PC-3 (cell line): Measurements from ENCODE around the gene TIMM44. TPM values are rescaled to one million over a fixed set of nuclear protein-coding genes. Genes with fewer than 3 reads are reported as not detected.

Experiments used
- ATAC-seq: fragments of 200-7000 bp; cut with Tn5 transposase; 2 replicates; pipeline ENCODE4 v1.9.1; 2020; ENCODE audit warnings: mild to moderate bottlenecking, moderate library complexity
- BruUV-seq: library from RNA; stranded (reverse); fragments of 400-500 nt; replicated peaks from 2 replicates; lab custom pipeline; 2021; lab: Mats Ljungman, UMichigan
- CTCF ChIA-PET: fragments of 300-600 bp; sonication (Branson Sonifier 250); formaldehyde crosslinking; loops from one replicate; lab custom pipeline; 2022; ENCODE audit warnings: antibody characterized with exemption; lab: Charles Lee
- POLR2A ChIA-PET: fragments of 300-600 bp; sonication (Branson Sonifier 250); formaldehyde crosslinking; loops from one replicate; lab custom pipeline; 2022; ENCODE audit warnings: antibody characterized with exemption; ENCODE audit not compliant: unreplicated experiment; lab: Charles Lee
- DNase-seq: peaks from one replicate; pipeline ENCODE4 v3.0.0-alpha.2; 2015
- H2AFZ ChIP-seq: fragments of 300-600 bp; sonication (generic); 2 replicates; pipeline ENCODE4 v1.6.0; 2016; ENCODE audit warnings: antibody characterized with exemption, low read length
- H3F3A ChIP-seq: fragments of 300-600 bp; sonication (generic); one replicate; pipeline ENCODE4 v1.6.0; 2017; ENCODE audit warnings: antibody characterized with exemption, low read length, control low read depth, mild to moderate bottlenecking; ENCODE audit not compliant: unreplicated experiment
- H3K27ac ChIP-seq: fragments of 300-600 bp; sonication (generic); 2 replicates; pipeline ENCODE4 v1.5.1; 2016; ENCODE audit warnings: mild to moderate bottlenecking, low read length
- H3K27me3 ChIP-seq: fragments of 300-600 bp; sonication (generic); 2 replicates; pipeline ENCODE4 v1.6.1; 2016; ENCODE audit warnings: low read length, mixed read lengths
- H3K36me3 ChIP-seq: fragments of 300-600 bp; sonication (generic); 2 replicates; pipeline ENCODE4 v1.6.1; 2016; ENCODE audit warnings: low read depth, mixed run types, low read length, mixed read lengths
- H3K4me1 ChIP-seq: fragments of 300-600 bp; sonication (generic); 2 replicates; pipeline ENCODE4 v1.5.1; 2016; ENCODE audit warnings: low read length; ENCODE audit not compliant: insufficient read depth
- H3K4me2 ChIP-seq: fragments of 300-600 bp; sonication (generic); 2 replicates; pipeline ENCODE4 v1.6.0; 2016; ENCODE audit warnings: low read length
- H3K4me3 ChIP-seq: fragments of 300-600 bp; sonication (generic); 2 replicates; pipeline ENCODE4 v1.5.1; 2016; ENCODE audit warnings: mild to moderate bottlenecking, low read length, mixed read lengths
- H3K79me2 ChIP-seq: fragments of 300-600 bp; sonication (generic); 2 replicates; pipeline ENCODE4 v1.6.1; 2017; ENCODE audit warnings: low read length, mixed read lengths
- H3K9ac ChIP-seq: fragments of 300-600 bp; sonication (generic); 2 replicates; pipeline ENCODE4 v1.6.0; 2016; ENCODE audit warnings: mild to moderate bottlenecking, low read length
- H3K9me2 ChIP-seq: fragments of 300-600 bp; sonication (generic); replicated peaks from 2 replicates; pipeline ENCODE4 v1.6.1; 2016; ENCODE audit warnings: mixed run types, low read length, mixed read lengths
- H3K9me3 ChIP-seq: fragments of 300-600 bp; sonication (generic); 2 replicates; pipeline ENCODE4 v1.6.1; 2016; ENCODE audit warnings: low read length, mixed read lengths
- H4K20me1 ChIP-seq: fragments of 300-600 bp; sonication (generic); 2 replicates; pipeline ENCODE4 v1.6.1; 2016; ENCODE audit warnings: low read length, mixed read lengths
- CTCF ChIP-seq: fragments of 300-600 bp; sonication (generic); conservative IDR thresholded peaks from 2 replicates; pipeline ENCODE4 v1.5.1; 2017; ENCODE audit warnings: antibody characterized with exemption, low read depth, mild to moderate bottlenecking, low read length
- EZH2 ChIP-seq: fragments of 300-600 bp; sonication (generic); IDR thresholded peaks from one replicate; pipeline ENCODE4 v1.6.1; 2017; ENCODE audit warnings: antibody characterized with exemption, mild to moderate bottlenecking, low read length; ENCODE audit not compliant: unreplicated experiment
- EZH2phosphoT487 ChIP-seq: fragments of 300-600 bp; sonication (generic); IDR thresholded peaks from 2 replicates; pipeline ENCODE4 v1.6.1; 2018; ENCODE audit warnings: mild to moderate bottlenecking, antibody characterized with exemption, low read length, borderline replicate concordance
- intact Hi-C: fragments of 100-400 bp; cut with micrococcal nuclease; formaldehyde crosslinking; loops from 2 replicates; pipeline ENCODE4 v1.9.0; 2023
- total RNA-seq: library from RNA; depleted of rRNA; stranded (reverse); fragments of >200 nt; gene quantifications from 2 replicates; pipeline ENCODE4 v1.2.3, GENCODE V29; 2014

Gene TIMM44
- total RNA-seq, 1 experiment from 2014 or later, result 191 TPM

GRCh38 chr19:7923295-7924191, 19.9 kb downstream of the TIMM44 start:
- H2AFZ ChIP-seq, result no peak overlapping the region
- no TSS peak for BruUV-seq
- no peak overlapping the region for H3K9ac ChIP-seq
- H3K79me2 ChIP-seq, result peaks cover 6% of the 10 kb centered on the region; the same call in 1 of the 2 replicates
- H3K4me1 ChIP-seq, result peaks cover 36% of the 10 kb centered on the region
- no peak for TF ChIP-seq EZH2phosphoT487
- no peak for TF ChIP-seq CTCF
- TF ChIP-seq EZH2, result no peak
- H3K9me3 ChIP-seq, result no peaks in the 10 kb centered on the region
- no peaks in the 10 kb centered on the region; the same call in 1 of the 2 replicates for H3K36me3 ChIP-seq
- ChIA-PET POLR2A (interaction anchor here (0.6 kb wide), 1 partner anchor 481 kb away, joined by 34 read pairs; no protein-coding TSS in a partner anchor), CTCF (interaction anchor here (0.6 kb wide), 2 partner anchors 145 to 196 kb away, joined by 3 to 8 read pairs; no protein-coding TSS in a partner anchor)
- DNase-seq, result no peak
- H3K27ac ChIP-seq, result no peak overlapping the region
- intact Hi-C loops, result no loop called here
- no peak for ATAC-seq
- H3K9me2 ChIP-seq, result no peaks in the 10 kb centered on the region
- no peak overlapping the region for H3K4me2 ChIP-seq
- H4K20me1 ChIP-seq, result 0 out of 2 replicates have a peak, but pooled peaks cover 9% of the 10 kb centered on the region
- no peak overlapping the region for H3K4me3 ChIP-seq
- H3F3A ChIP-seq, result no peaks in the 10 kb centered on the region
- no peaks in the 10 kb centered on the region for H3K27me3 ChIP-seq

GRCh38 chr19:7922836-7923195, 20.6 kb downstream of the TIMM44 start:
- Histone ChIP-seq H3K9me3 (no peaks in the 10 kb centered on the region), H3K4me1 (peaks cover 32% of the 10 kb centered on the region), H3K79me2 (peaks cover 9% of the 10 kb centered on the region; the same call in 1 of the 2 replicates), H3F3A (no peaks in the 10 kb centered on the region), H3K4me3 (no peak overlapping the region), H4K20me1 (0 out of 2 replicates have a peak, but pooled peaks cover 6% of the 10 kb centered on the region), H3K27ac (no peak overlapping the region), H3K27me3 (no peaks in the 10 kb centered on the region), H2AFZ (no peak overlapping the region), H3K36me3 (no peaks in the 10 kb centered on the region; the same call in 1 of the 2 replicates), H3K9me2 (no peaks in the 10 kb centered on the region), H3K9ac (no peak overlapping the region), H3K4me2 (no peak overlapping the region)
- no TSS peak for BruUV-seq
- POLR2A ChIA-PET, result no interaction called here
- ATAC-seq (no peak), DNase-seq (no peak)
- intact Hi-C loops, result no loop called here
- no peak for TF ChIP-seq CTCF
- no peak for TF ChIP-seq EZH2phosphoT487
- TF ChIP-seq EZH2, result no peak
- CTCF ChIA-PET, result no interaction called here
